GM19193 (cell line): ENCODE measurements around the gene NEURL1B.

Source experiments
- POLR2A ChIP-seq: IDR thresholded peaks from 4 replicates; pipeline ENCODE4 v1.6.1; 2011; ENCODE audit not compliant: insufficient read depth, insufficient read length; ENCODE audit errors: extremely low read depth

The NEURL1B gene

DNA sequence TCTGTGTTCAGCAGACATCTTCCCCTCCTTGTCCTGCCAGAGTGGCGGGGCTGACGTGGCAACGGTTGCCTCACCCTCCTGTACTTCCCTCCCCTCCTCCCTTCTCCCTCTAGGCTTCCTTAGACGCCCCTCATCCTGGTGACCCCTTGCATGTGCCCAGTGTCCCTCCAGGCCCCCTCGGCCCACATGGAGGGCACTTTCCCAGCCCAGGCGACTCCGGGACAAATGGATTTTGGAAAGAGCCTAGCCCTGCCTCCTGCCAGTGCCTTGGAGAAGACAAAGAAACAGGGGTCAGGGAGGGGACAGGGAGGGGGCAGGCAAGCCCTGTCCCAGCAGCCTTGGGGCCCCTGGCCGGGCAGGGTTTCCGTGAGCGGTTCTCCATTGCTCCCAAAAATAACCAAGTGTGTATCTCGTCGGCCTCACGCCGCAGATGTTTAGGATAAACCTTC, 38.3 kb upstream of the NEURL1B start:
- no peak for TF ChIP-seq POLR2A

DNA sequence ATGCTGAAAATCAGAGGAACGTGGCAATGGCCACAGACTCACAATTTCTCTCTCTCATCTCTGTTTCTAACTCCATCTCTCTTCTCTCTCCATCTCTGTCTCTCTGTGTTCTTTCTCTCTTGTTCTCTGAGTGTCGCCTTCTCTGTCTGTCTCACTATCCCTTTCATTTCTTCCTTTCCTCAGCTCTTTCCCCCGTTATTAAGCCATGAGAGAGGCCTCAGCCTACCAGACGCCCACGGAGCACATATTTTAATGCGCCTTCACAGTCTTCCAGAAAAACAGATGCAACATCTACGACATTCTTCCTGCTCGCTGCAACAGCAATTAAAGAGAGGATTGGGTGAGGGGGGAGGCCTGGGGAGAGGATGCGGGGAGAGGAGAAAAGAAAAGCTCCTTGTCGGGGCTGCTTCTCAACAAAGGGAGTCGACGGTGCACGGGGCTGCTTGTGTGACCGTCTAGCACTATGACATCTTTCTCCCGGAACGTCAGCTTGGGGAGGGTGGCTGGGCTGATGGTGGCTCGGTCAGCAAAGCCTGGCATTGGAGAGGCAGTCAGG, 37.7 kb upstream of the NEURL1B start:
- no peak for TF ChIP-seq POLR2A

DNA sequence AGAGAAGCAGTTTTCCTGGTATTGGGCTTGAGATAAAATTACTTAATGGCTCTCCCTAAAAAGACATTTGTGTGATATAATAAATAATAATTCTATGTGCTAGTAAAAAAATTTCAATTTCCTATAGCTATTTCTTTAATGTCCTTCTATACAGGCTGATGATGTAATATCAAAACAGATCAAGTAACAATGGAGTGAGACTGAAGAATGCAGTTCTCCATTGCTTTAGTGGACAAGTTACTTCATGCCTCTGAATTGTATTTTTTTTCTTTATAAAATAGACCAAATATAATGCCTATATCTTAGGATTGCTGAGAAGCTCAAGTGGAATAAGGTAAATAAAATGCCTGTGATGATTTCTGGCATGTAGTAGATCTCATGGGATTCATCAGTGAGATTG, 35.6 kb upstream of the NEURL1B start:
- no peak for TF ChIP-seq POLR2A

DNA sequence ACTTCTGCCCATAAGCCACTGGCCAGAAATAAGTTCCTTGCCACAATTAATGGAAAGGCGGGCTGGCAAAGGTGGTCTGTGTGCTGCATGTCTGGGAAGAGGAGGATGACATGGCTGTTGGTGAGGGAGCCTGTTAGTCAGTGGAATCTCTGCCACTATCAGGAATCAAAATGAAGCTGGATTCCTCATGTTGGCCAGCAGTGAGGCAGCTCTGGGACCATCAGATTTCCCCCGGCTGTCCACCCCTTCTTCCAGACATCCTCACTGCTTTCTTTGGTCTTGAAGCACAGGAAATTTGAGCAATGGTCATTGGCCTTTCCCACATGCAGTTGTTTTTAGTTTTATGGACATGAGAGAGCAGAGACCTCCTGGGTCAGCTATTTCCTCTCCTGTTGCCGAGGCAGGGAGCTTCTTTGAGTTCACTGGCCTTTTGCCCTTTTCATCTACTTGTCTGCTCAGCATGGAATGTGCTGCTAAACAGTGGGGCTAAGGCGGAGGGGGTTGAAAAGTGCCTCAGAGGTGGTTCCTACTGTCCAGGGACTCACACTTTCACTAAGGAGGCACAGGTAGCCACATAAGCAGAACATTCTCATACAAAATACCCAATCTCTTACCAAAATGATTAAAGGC, 34.8 kb upstream of the NEURL1B start:
- no peak for TF ChIP-seq POLR2A

DNA sequence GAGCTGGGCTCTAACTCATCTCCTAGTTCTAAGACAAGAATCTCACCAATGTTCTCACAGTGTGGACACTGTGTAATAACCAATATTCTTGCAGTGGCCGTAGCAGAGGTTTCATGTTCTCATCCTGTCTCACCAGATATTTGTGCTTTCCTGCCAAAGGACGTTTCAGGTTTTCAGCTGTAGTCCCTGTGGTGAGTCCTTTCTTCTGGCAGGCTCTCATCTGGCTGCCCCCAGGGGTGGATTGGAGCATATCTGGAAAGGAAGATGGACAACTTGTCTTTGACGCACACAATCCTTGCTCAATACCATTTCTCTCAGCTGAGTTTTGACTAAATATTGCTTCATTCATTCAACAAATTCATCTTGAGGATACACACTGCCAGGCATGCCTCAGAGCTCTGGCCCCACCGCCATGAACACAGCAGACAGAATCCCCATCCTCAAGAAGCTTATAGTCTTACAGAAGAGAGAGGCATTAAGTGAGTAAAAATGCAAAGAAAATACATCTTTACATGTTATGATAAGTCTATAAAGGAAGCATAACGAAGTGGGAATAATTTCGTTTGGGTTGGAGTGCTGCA, 33.8 kb upstream of the NEURL1B start:
- TF ChIP-seq POLR2A = no peak

GRCh38 chr5:172608773-172609172, 32.3 kb upstream of the NEURL1B start:
- TF ChIP-seq POLR2A = no peak

GRCh38 chr5:172610643-172611042, 30.4 kb upstream of the NEURL1B start:
- TF ChIP-seq POLR2A = no peak

GRCh38 chr5:172611913-172612312, 29.1 kb upstream of the NEURL1B start:
- no peak for TF ChIP-seq POLR2A

GRCh38 chr5:172612771-172613170, 28.3 kb upstream of the NEURL1B start:
- TF ChIP-seq POLR2A = no peak

- TF ChIP-seq POLR2A = no peak
Observed at GRCh38 chr5:172616136-172616535, 24.9 kb upstream of the NEURL1B start.

DNA sequence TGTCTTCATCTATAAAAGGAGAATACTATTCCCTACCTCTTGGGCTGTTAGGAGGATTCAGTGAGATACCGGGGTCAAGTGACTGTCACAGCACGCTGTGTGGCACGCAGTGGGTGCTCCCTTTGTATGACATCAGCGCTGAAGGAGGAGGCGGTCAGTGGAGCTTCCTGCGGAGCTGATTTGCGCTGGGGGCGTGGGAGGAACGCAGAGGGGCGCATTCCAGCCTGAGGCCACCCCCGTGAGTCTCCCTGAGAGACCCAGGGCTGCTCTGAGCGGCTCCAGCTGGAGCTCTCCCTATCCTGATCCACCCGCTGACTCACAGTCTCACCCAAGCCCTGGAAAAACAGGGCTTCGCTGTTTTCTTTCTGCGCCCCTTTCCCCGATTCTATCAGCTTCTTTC, 24.3 kb upstream of the NEURL1B start:
- no peak for TF ChIP-seq POLR2A

- TF ChIP-seq POLR2A = no peak
Observed at GRCh38 chr5:172617817-172618216, 23.2 kb upstream of the NEURL1B start.

DNA sequence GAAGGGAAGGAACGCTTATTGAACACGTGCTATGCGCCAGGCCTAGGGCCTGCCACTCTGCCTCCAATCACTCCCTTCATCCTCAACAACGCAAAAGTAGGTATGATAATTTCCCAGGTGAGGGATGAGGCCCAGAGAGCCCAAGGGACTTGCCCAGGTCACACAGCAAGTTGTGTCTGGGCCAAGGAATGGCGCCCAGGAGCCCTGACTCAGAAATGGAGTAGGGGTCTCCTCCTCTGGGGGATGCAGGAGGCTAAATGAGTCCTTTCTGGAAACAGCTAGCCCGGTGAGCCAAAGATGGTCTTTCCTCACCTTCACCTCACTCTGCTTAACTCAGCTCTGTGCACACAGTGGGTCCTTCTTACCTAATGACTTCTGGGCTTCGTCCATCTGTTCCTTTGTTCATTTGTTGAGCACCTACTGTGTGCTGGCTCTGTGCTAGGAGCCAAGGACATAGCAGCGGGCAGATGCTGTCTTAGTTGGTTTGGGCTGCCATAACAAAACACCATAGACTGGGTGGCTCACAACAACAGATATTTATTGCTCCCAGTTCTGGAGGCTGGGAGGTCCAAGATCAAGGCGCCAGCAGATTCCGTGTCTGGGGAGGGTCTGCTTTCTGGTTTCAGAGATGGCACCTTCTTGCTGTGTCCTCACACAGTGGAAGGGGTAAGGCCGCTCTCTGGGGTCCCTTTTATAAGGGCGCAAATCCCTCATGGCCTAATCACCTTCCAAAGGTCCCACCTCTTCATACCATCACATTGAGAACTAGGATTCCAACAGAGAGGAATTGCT, 22.3 kb upstream of the NEURL1B start:
- no peak for TF ChIP-seq POLR2A

DNA sequence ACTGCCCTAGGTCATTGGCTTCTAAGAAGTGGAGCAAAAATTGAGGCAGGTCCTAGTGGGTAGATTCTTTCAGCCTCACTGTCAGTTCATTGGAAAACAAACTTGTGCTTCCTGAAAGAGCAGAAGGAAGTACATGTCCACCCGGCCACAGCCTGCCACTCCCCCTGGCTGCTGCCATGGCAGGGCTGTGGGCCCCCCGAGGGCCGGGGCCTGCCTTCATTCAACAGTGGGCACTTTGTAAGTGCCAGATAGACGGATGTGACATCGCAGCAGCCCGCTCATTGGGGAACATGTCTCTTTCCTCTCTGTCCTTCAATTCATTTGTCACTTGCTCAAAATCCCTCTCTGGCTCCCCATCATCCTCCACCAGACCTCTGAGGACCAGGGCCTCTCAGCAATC, 20.6 kb upstream of the NEURL1B start:
- TF ChIP-seq POLR2A = no peak

DNA sequence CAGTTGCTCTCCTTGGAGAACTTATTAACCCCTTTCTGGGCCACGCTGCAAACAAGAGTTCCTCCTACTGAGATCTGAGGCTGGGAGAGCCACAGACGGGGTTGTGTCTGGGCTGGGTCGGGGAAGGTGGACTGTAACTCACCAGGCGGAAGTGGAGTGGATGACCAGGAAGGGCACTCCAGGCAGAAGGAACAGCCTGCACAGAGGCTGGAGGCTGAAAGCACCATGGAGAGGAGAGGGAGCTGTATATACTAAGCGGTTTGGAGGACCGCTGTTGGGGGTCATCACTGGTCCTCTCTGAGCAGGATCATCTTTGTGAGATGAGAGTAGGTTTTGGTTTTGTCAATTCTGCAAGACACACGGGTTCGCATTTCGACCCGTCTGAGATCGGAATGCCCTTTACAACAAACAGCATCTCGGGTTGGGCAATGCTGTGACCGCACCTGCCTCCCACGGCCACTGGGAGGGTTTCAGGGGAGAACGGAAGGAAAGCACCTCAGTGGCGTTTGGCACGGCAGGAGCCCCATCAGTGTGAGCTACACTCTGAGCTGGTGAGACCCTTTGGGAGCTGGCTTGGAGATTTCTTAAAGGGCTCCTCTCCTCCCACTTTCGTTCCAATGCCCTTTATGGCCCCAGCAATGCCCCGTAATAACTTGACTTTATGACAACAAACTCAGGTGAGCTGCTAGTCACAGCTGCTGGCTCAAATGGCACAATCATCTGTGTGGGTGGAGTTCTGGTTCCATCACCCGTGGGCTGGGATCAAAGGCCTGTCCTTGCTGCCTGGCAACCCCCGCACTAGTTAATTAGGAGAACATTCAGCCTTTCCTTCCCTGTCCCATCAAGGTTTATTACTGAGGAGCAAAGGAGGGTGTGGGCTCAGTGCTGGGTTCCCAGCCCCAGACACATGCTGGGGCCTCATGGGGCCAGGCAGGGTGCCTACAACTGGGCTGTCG, 18.7 kb upstream of the NEURL1B start:
- TF ChIP-seq POLR2A = no peak

- no peak for TF ChIP-seq POLR2A
Observed at GRCh38 chr5:172623313-172623980, 17.6 kb upstream of the NEURL1B start.
